ENCODE measurements around the gene GSS. TPM values are rescaled to one million over a fixed set of nuclear protein-coding genes. Genes with fewer than 3 reads are reported as not detected.

The GSS gene
- total RNA-seq, 4 donors from 2014 or later: 45.7 to 81.8 (median 62.4) TPM

- Histone ChIP-seq H3K4me3 (replicated peaks in 1 of 3) (no peak overlapping the region), H3K4me1 (no peaks in the 10 kb centered on the region), H3K27ac (no peak overlapping the region), H3K9me3 (no peaks in the 10 kb centered on the region), H3K36me3 (peaks cover 17 to 21% of the 10 kb centered on the region in 2 donors), H3K27me3 (no peaks in the 10 kb centered on the region)
- WGBS, 2 donors: 88 to 89% methylated on average over 7 of the region's 7 CpGs
- no peak for DNase-seq
- intact Hi-C loops (cut with DNase I): no loop called here
- TF ChIP-seq POLR2A (IDR thresholded peaks at IDR 0.05): no peak
- TF ChIP-seq CTCF (IDR thresholded peaks at IDR 0.05): no peak
These were observed 10.1 kb downstream of the GSS start for GRCh38 chr20:34945315-34946077.

- Histone ChIP-seq H3K4me3 (replicated peaks in 1 of 3) (no peak overlapping the region), H3K9me3 (no peaks in the 10 kb centered on the region), H3K27ac (no peak overlapping the region), H3K4me1 (no peaks in the 10 kb centered on the region), H3K27me3 (no peaks in the 10 kb centered on the region), H3K36me3 (peaks cover 21 to 22% of the 10 kb centered on the region in 2 donors)
- TF ChIP-seq CTCF (IDR thresholded peaks at IDR 0.05) (no peak), POLR2A (IDR thresholded peaks at IDR 0.05) (no peak)
- intact Hi-C loops (cut with DNase I): no loop called here
- 76 to 90% methylated on average over 2 of the region's 2 CpGs for WGBS, 2 donors
- DNase-seq: no peak
These were observed 11.6 kb downstream of the GSS start for GRCh38 chr20:34943808-34944567.

- DNase-seq: no peak
- H3K9me3 ChIP-seq: no peaks in the 10 kb centered on the region
- no peak overlapping the region for H3K4me3 ChIP-seq (replicated peaks in 1 of 3)
- H3K27ac ChIP-seq: no peak overlapping the region
- TF ChIP-seq CTCF (IDR thresholded peaks at IDR 0.05): no peak
- no peak for TF ChIP-seq POLR2A (IDR thresholded peaks at IDR 0.05)
- peaks cover 21 to 30% of the 10 kb centered on the region in 2 donors for H3K36me3 ChIP-seq
- no peaks in the 10 kb centered on the region for H3K27me3 ChIP-seq
- H3K4me1 ChIP-seq: no peaks in the 10 kb centered on the region
- intact Hi-C loops (cut with DNase I): no loop called here
- 91 to 97% methylated on average over 9 of the region's 9 CpGs for WGBS, 2 donors
These were observed 13.3 kb downstream of the GSS start for GRCh38 chr20:34942301-34942700.

GRCh38 chr20:34941226-34941625 lies 14.4 kb downstream of the GSS start:
- WGBS, 2 donors: 91 to 93% methylated on average over 4 of the region's 4 CpGs
- intact Hi-C loops (cut with DNase I): no loop called here
- peaks cover 21 to 35% of the 10 kb centered on the region in 2 donors for H3K36me3 ChIP-seq
- no peak overlapping the region for H3K27ac ChIP-seq
- no peaks in the 10 kb centered on the region for H3K27me3 ChIP-seq
- no peak for DNase-seq
- H3K4me3 ChIP-seq (replicated peaks in 1 of 3): no peak overlapping the region
- TF ChIP-seq POLR2A (IDR thresholded peaks at IDR 0.05) (no peak), CTCF (IDR thresholded peaks at IDR 0.05) (no peak)
- no peaks in the 10 kb centered on the region for H3K9me3 ChIP-seq
- H3K4me1 ChIP-seq: no peaks in the 10 kb centered on the region

- H3K36me3 ChIP-seq: peaks cover 13 to 35% of the 10 kb centered on the region in 2 donors
- TF ChIP-seq CTCF (IDR thresholded peaks at IDR 0.05): no peak
- TF ChIP-seq POLR2A (IDR thresholded peaks at IDR 0.05): no peak
- no peaks in the 10 kb centered on the region for H3K4me1 ChIP-seq
- intact Hi-C loops (cut with DNase I): no loop called here
- H3K9me3 ChIP-seq: no peaks in the 10 kb centered on the region
- no peaks in the 10 kb centered on the region for H3K27me3 ChIP-seq
- no peak overlapping the region for H3K27ac ChIP-seq
- no peak overlapping the region for H3K4me3 ChIP-seq (replicated peaks in 1 of 3)
- DNase-seq: no peak
- 96 to 100% methylated on average over 1 of the region's 1 CpG for WGBS, 2 donors
These were observed 15.5 kb downstream of the GSS start for GRCh38 chr20:34940081-34940481.

Data from thyroid gland (tissue), 4 donors.